Measurements from ENCODE around the gene FCHSD2. TPM values are rescaled to one million over a fixed set of nuclear protein-coding genes. Genes with fewer than 3 reads are reported as not detected.

FCHSD2 gene
- total and polyA plus RNA-seq, 9 of the 15 experiments (the other 6 are each of a cell fraction or from before 2014, with no cell fraction given) = 1.8 to 14.7 (median 6.4) TPM

DNA sequence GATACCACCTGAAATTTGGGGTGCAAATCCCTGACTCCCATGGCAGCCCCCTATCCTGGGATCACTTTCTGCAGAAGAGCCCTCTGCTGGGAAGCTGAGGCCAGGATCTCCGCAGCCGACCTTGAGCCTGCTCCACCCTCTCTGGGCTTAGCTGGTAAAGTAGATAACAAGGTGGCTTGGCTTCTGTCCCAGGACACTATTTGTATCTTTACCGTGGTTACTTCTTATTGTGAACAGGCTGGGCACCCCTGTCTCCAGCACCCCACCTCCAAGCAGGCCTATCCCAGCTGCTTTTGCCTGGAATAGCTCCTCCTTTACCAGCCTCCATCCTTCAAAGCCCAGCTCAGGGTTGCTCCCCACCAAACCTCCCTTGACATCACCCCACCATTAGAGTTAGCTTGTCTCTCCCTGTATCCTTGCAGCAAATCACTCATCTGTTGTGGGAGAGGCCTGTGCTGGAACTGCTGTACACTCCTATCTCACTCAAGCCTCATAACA lies 40.8 kb upstream of the FCHSD2 start (continued):
- TF ChIP-seq ZNF57 (CRISPR knock-in tag; IDR thresholded peaks at IDR 0.05) = no peak
- TF ChIP-seq TAF7 (tag; IDR thresholded peaks at IDR 0.05) = no peak
- no peak for TF ChIP-seq FOXP4 (CRISPR knock-in tag; IDR thresholded peaks at IDR 0.05; ENCODE audit: borderline replicate concordance)
- TF ChIP-seq SMARCE1 (IDR thresholded peaks at IDR 0.05) = peak; percentile 73; the same call in 1 of the 2 replicates
- TF ChIP-seq TRIM24 (IDR thresholded peaks at IDR 0.05) = peak in 1 of 2 experiments; percentile 31; a peak in 1 of 4 replicates
- TF ChIP-seq CTCFL (IDR thresholded peaks at IDR 0.05; ENCODE audit: borderline replicate concordance, insufficient read depth, low read depth, low read length, poor library complexity, severe bottlenecking) = peak; percentile 72
- TF ChIP-seq SMC3 (conservative IDR thresholded peaks at IDR 0.05; ENCODE audit: insufficient read depth, low read depth, low read length) = no peak; the same call in 1 of the 2 replicates
- TF ChIP-seq MBD2 (IDR thresholded peaks at IDR 0.05; ENCODE audit: borderline replicate concordance, low read depth) = no peak
- peak; percentile 85; the same call in 1 of the 2 replicates for TF ChIP-seq CTBP1 (IDR thresholded peaks at IDR 0.05; ENCODE audit: borderline replicate concordance)
- TF ChIP-seq PML (IDR thresholded peaks at IDR 0.05; ENCODE audit: low read length) = 0 out of 2 replicates have a peak, but pooled peaks have one; percentile 27
- peak; percentile 45 for TF ChIP-seq PRDM10 (IDR thresholded peaks at IDR 0.05; ENCODE audit: partially characterized antibody)
- 0 out of 2 replicates have a peak, but pooled peaks have one; percentile 22 for TF ChIP-seq RB1 (IDR thresholded peaks at IDR 0.05; ENCODE audit: low read depth)
- TF ChIP-seq FOXJ2 (tag; IDR thresholded peaks at IDR 0.05) = peak; percentile 93
- TF ChIP-seq ZNF311 (CRISPR knock-in tag; IDR thresholded peaks at IDR 0.05) = no peak
- no peak for TF ChIP-seq TBP (optimal IDR thresholded peaks at IDR 0.05; ENCODE audit: low read depth, low read length)
- TF ChIP-seq FOXM1 (IDR thresholded peaks at IDR 0.05; ENCODE audit: low read depth) = no peak
- no peak for TF ChIP-seq FOXM1 (CRISPR knock-in tag; IDR thresholded peaks at IDR 0.05; ENCODE audit: low read depth)

All from K562 (cell line).